PC-9 (cell line): ENCODE measurements around the gene PIR. TPM values are rescaled to one million over a fixed set of nuclear protein-coding genes. Genes with fewer than 3 reads are reported as not detected.

Experiments
- BruUV-seq: library from RNA; stranded (reverse); fragments of 400-500 nt; replicated peaks from 2 replicates; lab custom pipeline; 2021; lab: Mats Ljungman, UMichigan
- CTCF ChIA-PET: fragments of 300-600 bp; sonication (Branson Sonifier 250); formaldehyde crosslinking; loops from one replicate; lab custom pipeline; 2022; ENCODE audit warnings: antibody characterized with exemption; lab: Charles Lee
- POLR2A ChIA-PET: fragments of 300-600 bp; sonication (Branson Sonifier 250); formaldehyde crosslinking; loops from one replicate; lab custom pipeline; 2022; ENCODE audit warnings: antibody characterized with exemption; ENCODE audit not compliant: unreplicated experiment; lab: Charles Lee
- DNase-seq, 2 experiments: peaks; one replicate each; pipeline versions ENCODE4 v3.0.0 to v3.0.0-alpha.2; 2015 to 2022; ENCODE audit warnings: mixed read lengths in 1 of 2
- H2AFZ ChIP-seq: fragments of 200-600 bp; sonication (generic); 2 replicates; pipeline ENCODE4 v1.8.1; 2017; ENCODE audit warnings: antibody characterized with exemption
- H3F3A ChIP-seq: fragments of 200-600 bp; sonication (generic); 2 replicates; pipeline ENCODE4 v1.8.1; 2017; ENCODE audit warnings: antibody characterized with exemption, mild to moderate bottlenecking, low read depth; ENCODE audit not compliant: insufficient read depth
- H3K27ac ChIP-seq: fragments of 200-600 bp; sonication (generic); 2 replicates; pipeline ENCODE4 v1.6.1; 2016; ENCODE audit warnings: mixed run types
- H3K27me3 ChIP-seq: fragments of 200-600 bp; sonication (generic); 2 replicates; pipeline ENCODE4 v1.6.1; 2016; ENCODE audit warnings: low read depth, mixed run types; ENCODE audit not compliant: insufficient read depth
- H3K36me3 ChIP-seq: fragments of 200-600 bp; sonication (generic); 2 replicates; pipeline ENCODE4 v1.6.1; 2016; ENCODE audit warnings: low read depth, mixed run types
- H3K4me1 ChIP-seq: fragments of 200-600 bp; sonication (generic); replicated peaks from 2 replicates; pipeline ENCODE4 v1.6.1; 2016; ENCODE audit warnings: mixed run types; ENCODE audit not compliant: insufficient read depth
- H3K4me2 ChIP-seq: fragments of 200-600 bp; sonication (generic); 2 replicates; pipeline ENCODE4 v1.6.1; 2017; ENCODE audit warnings: mixed run types
- H3K4me3 ChIP-seq: fragments of 200-600 bp; sonication (generic); 2 replicates; pipeline ENCODE4 v1.6.1; 2016; ENCODE audit warnings: mixed run types
- H3K79me2 ChIP-seq: fragments of 200-600 bp; sonication (generic); 2 replicates; pipeline ENCODE4 v1.6.1; 2017; ENCODE audit warnings: low read depth, mixed run types
- H3K9me2 ChIP-seq: fragments of 200-600 bp; sonication (generic); 2 replicates; pipeline ENCODE4 v1.8.1; 2017; ENCODE audit warnings: mild to moderate bottlenecking; ENCODE audit not compliant: insufficient read depth
- H3K9me3 ChIP-seq: fragments of 200-600 bp; sonication (generic); 2 replicates; pipeline ENCODE4 v1.8.1; 2016; ENCODE audit warnings: low read depth; ENCODE audit not compliant: insufficient read depth
- H4K20me1 ChIP-seq: fragments of 200-600 bp; sonication (generic); 2 replicates; pipeline ENCODE4 v1.8.1; 2017; ENCODE audit not compliant: insufficient read depth
- CTCF ChIP-seq: fragments of 200-600 bp; sonication (generic); conservative IDR thresholded peaks from 2 replicates; pipeline ENCODE4 v1.6.1; 2017; ENCODE audit warnings: mixed run types, antibody characterized with exemption, mild to moderate bottlenecking, moderate library complexity
- EZH2 ChIP-seq: fragments of 200-600 bp; sonication (generic); IDR thresholded peaks from 2 replicates; pipeline ENCODE4 v1.8.0; 2017; ENCODE audit warnings: antibody characterized with exemption, low read depth
- intact Hi-C: fragments of 100-400 bp; cut with micrococcal nuclease; formaldehyde crosslinking; loops from one replicate; pipeline ENCODE4 v1.10.0; 2022; ENCODE audit not compliant: unreplicated experiment
- total RNA-seq: library from RNA; stranded (reverse); gene quantifications from 2 replicates; pipeline ENCODE4 v1.2.3, GENCODE V29; 2021

Gene PIR
- total RNA-seq, 1 experiment from 2014 or later = 197 TPM

- Histone ChIP-seq H3K9me2 (no peaks in the 10 kb centered on the region), H4K20me1 (no peaks in the 10 kb centered on the region), H3K27me3 (no peaks in the 10 kb centered on the region), H3K4me2 (no peak overlapping the region), H3K4me1 (no peaks in the 10 kb centered on the region), H3K27ac (no peak overlapping the region), H3K36me3 (0 out of 2 replicates have a peak, but pooled peaks cover under 1% of the 10 kb centered on the region), H3K4me3 (no peak overlapping the region), H3K9me3 (no peaks in the 10 kb centered on the region), H3F3A (no peaks in the 10 kb centered on the region), H3K79me2 (no peaks in the 10 kb centered on the region), H2AFZ (no peak overlapping the region)
- intact Hi-C loops = no loop called here
- POLR2A ChIA-PET = no interaction called here
- CTCF ChIA-PET = no interaction called here
- DNase-seq = no peak
- TF ChIP-seq CTCF (no peak), EZH2 (no peak)
- no TSS peak for BruUV-seq
These were observed 63.1 kb downstream of the PIR start for GRCh38 chrX:15430076-15430475.

- Histone ChIP-seq H2AFZ (no peak overlapping the region), H3K4me3 (no peak overlapping the region), H3K36me3 (0 out of 2 replicates have a peak, but pooled peaks cover 5% of the 10 kb centered on the region), H3K9me2 (no peaks in the 10 kb centered on the region), H3K9me3 (no peaks in the 10 kb centered on the region), H4K20me1 (no peaks in the 10 kb centered on the region), H3K27me3 (no peaks in the 10 kb centered on the region), H3K27ac (no peak overlapping the region), H3K4me1 (no peaks in the 10 kb centered on the region), H3K4me2 (no peak overlapping the region), H3K79me2 (no peaks in the 10 kb centered on the region), H3F3A (no peaks in the 10 kb centered on the region)
- TF ChIP-seq EZH2 = no peak
- TF ChIP-seq CTCF = no peak
- no TSS peak for BruUV-seq
- CTCF ChIA-PET = no interaction called here
- POLR2A ChIA-PET = no interaction called here
- DNase-seq = no peak
- intact Hi-C loops = loop anchor here (10.0 kb wide), 1 partner anchor 60 kb away; no protein-coding TSS in a partner anchor
These were observed 68.1 kb downstream of the PIR start for GRCh38 chrX:15425024-15425423.

- H3K27ac ChIP-seq = no peak overlapping the region
- H3K9me3 ChIP-seq = no peaks in the 10 kb centered on the region
- BruUV-seq = no TSS peak
- no peak overlapping the region for H3K4me2 ChIP-seq
- no peak overlapping the region for H3K4me3 ChIP-seq
- H2AFZ ChIP-seq = no peak overlapping the region
- H4K20me1 ChIP-seq = no peaks in the 10 kb centered on the region
- no peaks in the 10 kb centered on the region for H3F3A ChIP-seq
- no peaks in the 10 kb centered on the region for H3K27me3 ChIP-seq
- no peaks in the 10 kb centered on the region for H3K4me1 ChIP-seq
- ChIA-PET CTCF (no interaction called here), POLR2A (no interaction called here)
- intact Hi-C loops = loop anchor here (10.0 kb wide), 1 partner anchor 46 kb away; no protein-coding TSS in a partner anchor
- no peak for DNase-seq
- H3K79me2 ChIP-seq = no peaks in the 10 kb centered on the region
- TF ChIP-seq CTCF (no peak), EZH2 (no peak)
- 0 out of 2 replicates have a peak, but pooled peaks cover 6% of the 10 kb centered on the region for H3K36me3 ChIP-seq
- no peaks in the 10 kb centered on the region for H3K9me2 ChIP-seq
These were observed 74.4 kb downstream of the PIR start for GRCh38 chrX:15418707-15419181.
